GM10248 (cell line): ENCODE data around the gene EGR4.

ENCODE experiments used
- CTCF ChIA-PET: fragments of 300-600 bp; sonication (Branson Sonifier 250); formaldehyde crosslinking; extraction: SDS; loops from one replicate; lab custom pipeline; 2021; ENCODE audit warnings: antibody characterized with exemption; lab: Yijun Ruan, JAX
- POLR2A ChIA-PET: fragments of 350-650 bp; sonication (Branson Sonifier 250); formaldehyde crosslinking; extraction: SDS; loops from one replicate; lab custom pipeline; 2020; ENCODE audit warnings: antibody characterized with exemption; lab: Yijun Ruan, JAX
- DNase-seq: peaks from one replicate; pipeline ENCODE4 v3.0.0; 2012; ENCODE audit errors: extremely low spot score
- CTCF ChIP-seq: IDR thresholded peaks from 2 replicates; pipeline ENCODE4 v1.5.1; 2012; ENCODE audit warnings: mild to moderate bottlenecking, low read depth; ENCODE audit errors: extremely low read depth, missing control alignments, control extremely low read depth

EGR4 gene

GRCh38 chr2:73257425-73258125, 35.8 kb downstream of the EGR4 start:
- ChIA-PET POLR2A (no interaction called here), CTCF (interaction anchor here (3.1 kb wide), 1 partner anchor 32 kb away, joined by 14 read pairs; no protein-coding TSS in a partner anchor)
- no peak for DNase-seq
- no peak for TF ChIP-seq CTCF

- no peak for TF ChIP-seq CTCF
- ChIA-PET POLR2A (no interaction called here), CTCF (interaction anchor here (3.1 kb wide), 1 partner anchor 33 kb away, joined by 14 read pairs; no protein-coding TSS in a partner anchor)
- DNase-seq: no peak
These were observed 36.3 kb downstream of the EGR4 start for GRCh38 chr2:73257021-73257420.

GRCh38 chr2:73256618-73256922, 36.8 kb downstream of the EGR4 start:
- ChIA-PET CTCF (interaction anchor here (3.1 kb wide), 1 partner anchor 33 kb away, joined by 14 read pairs; no protein-coding TSS in a partner anchor), POLR2A (no interaction called here)
- no peak for DNase-seq
- TF ChIP-seq CTCF: no peak

- ChIA-PET CTCF (interaction anchor here (3.2 kb wide), 1 partner anchor 34 kb away, joined by 17 read pairs; no protein-coding TSS in a partner anchor), POLR2A (no interaction called here)
- DNase-seq: no peak
- TF ChIP-seq CTCF: no peak
These were observed 37.3 kb downstream of the EGR4 start for GRCh38 chr2:73255907-73256617.

- CTCF ChIA-PET: interaction anchor here (1.2 to 3.2 kb wide), 3 partner anchors 17 to 35 kb away, joined by 3 to 17 read pairs (median 7); partner anchors contain the start of gene PRADC1
- POLR2A ChIA-PET: interaction anchor here (0.5 to 1.0 kb wide), 2 partner anchors 11 to 474 kb away, joined by 3 to 4 read pairs; no protein-coding TSS in a partner anchor
- no peak for DNase-seq
- no peak for TF ChIP-seq CTCF
These were observed 38.2 kb downstream of the EGR4 start for GRCh38 chr2:73255007-73255644.
